Lower leg skin (tissue), 4 donors: Measurements from ENCODE around the gene HARS1. TPM values are rescaled to one million over a fixed set of nuclear protein-coding genes. Genes with fewer than 3 reads are reported as not detected.

Source experiments
- microRNA-seq, 2 donors: library from miRNA; unstranded; fragments of <30 nt; microRNA quantifications; one replicate each; pipeline ENCODE4, GENCODE V29; 2016; ENCODE audit warnings: borderline replicate concordance in 2 of 2, borderline number of aligned reads in 1 of 2
- total RNA-seq, 4 donors: library from RNA; depleted of rRNA; stranded (reverse); fragments of >200 nt; gene quantifications; one replicate each; pipeline ENCODE4 v1.1.0, GENCODE V29; 2016

Gene HARS1
- total RNA-seq, 4 donors from 2014 or later, result 71.9 to 90.6 (median 80.8) TPM

Small RNA genes lying within 50 kb of the gene (microRNA-seq; reads per million reads assigned to microRNA genes)
- gene MIR3655, result 0 to 1.7 reads per million in 2 donors

Other genes with a start within 250 kb of the HARS1 start
- gene EIF4EBP3, start 143.7 kb downstream of the HARS1 start, total RNA-seq, result 10 to 100 TPM; 19.2 to 32.1 (median 27.2) TPM
- gene SRA1, start 133.9 kb downstream of the HARS1 start, total RNA-seq, result 10 to 100 TPM; 11.4 to 23.9 (median 14.6) TPM
- 10 to 100 TPM; 14.0 to 23.7 (median 19.2) TPM for gene APBB3, start 126.8 kb downstream of the HARS1 start, total RNA-seq
- gene SLC35A4, start 126.5 kb downstream of the HARS1 start, total RNA-seq, result 10 to 100 TPM; 59.7 to 86.4 (median 68.2) TPM
- 10 to 100 TPM; 14.9 to 22.1 (median 19.1) TPM for gene CD14, start 58.2 kb downstream of the HARS1 start, total RNA-seq
- gene TMCO6, start 51.9 kb downstream of the HARS1 start, total RNA-seq, result 10 to 100 TPM; 60.3 to 99.8 (median 67.3) TPM
- gene NDUFA2, start 43.7 kb downstream of the HARS1 start, total RNA-seq, result 10 to 100 TPM; 39.4 to 57.6 (median 45.8) TPM
- 100 to 1,000 TPM in 1 of 4 donors, 10 to 100 TPM in 3; 64.1 to 105 (median 94.8) TPM for gene IK, start 43.5 kb downstream of the HARS1 start, total RNA-seq
- 10 to 100 TPM; 19.7 to 26.1 (median 21.4) TPM for gene WDR55, start 26.5 kb downstream of the HARS1 start, total RNA-seq
- under 1 TPM; 0.49 to 0.94 (median 0.69) TPM for gene DND1, start 17.8 kb downstream of the HARS1 start, total RNA-seq
- gene HARS2, start 85 bp upstream of the HARS1 start, total RNA-seq, result 10 to 100 TPM; 17.4 to 37.2 (median 31.8) TPM
- 10 to 100 TPM; 28.2 to 48.6 (median 41.2) TPM for gene ZMAT2, start 9.1 kb upstream of the HARS1 start, total RNA-seq
- gene PCDHA1, start 94.8 kb upstream of the HARS1 start, total RNA-seq, result not detected
- not detected for gene PCDHA2, start 103.5 kb upstream of the HARS1 start, total RNA-seq
- gene PCDHA3, start 109.7 kb upstream of the HARS1 start, total RNA-seq, result under 1 TPM in 2 of 4 donors, not detected in 2; 0.05 to 0.13 TPM
- gene PCDHA4, start 115.7 kb upstream of the HARS1 start, total RNA-seq, result under 1 TPM in 3 of 4 donors, not detected in 1; 0.08 to 0.58 (median 0.23) TPM
- gene PCDHA5, start 130.2 kb upstream of the HARS1 start, total RNA-seq, result under 1 TPM in 3 of 4 donors, not detected in 1; 0.05 to 0.19 (median 0.10) TPM
- under 1 TPM in 2 of 4 donors, not detected in 2; 0.13 to 0.49 TPM for gene PCDHA6, start 136.6 kb upstream of the HARS1 start, total RNA-seq
- under 1 TPM in 1 of 4 donors, not detected in 3; 0.20 TPM for gene PCDHA7, start 142.9 kb upstream of the HARS1 start, total RNA-seq
- under 1 TPM in 1 of 4 donors, not detected in 3; 0.22 TPM for gene PCDHA8, start 149.8 kb upstream of the HARS1 start, total RNA-seq
- gene PCDHA9, start 157.0 kb upstream of the HARS1 start, total RNA-seq, result under 1 TPM in 2 of 4 donors, not detected in 2; 0.06 to 0.07 TPM
- gene PCDHA10, start 164.5 kb upstream of the HARS1 start, total RNA-seq, result 1 to 10 TPM in 1 of 4 donors, under 1 TPM in 3; 0.08 to 1.0 (median 0.55) TPM
- gene PCDHA11, start 177.6 kb upstream of the HARS1 start, total RNA-seq, result under 1 TPM in 3 of 4 donors, not detected in 1; 0.17 to 0.94 (median 0.34) TPM
- gene PCDHA12, start 183.9 kb upstream of the HARS1 start, total RNA-seq, result under 1 TPM in 3 of 4 donors, not detected in 1; 0.04 to 0.39 (median 0.25) TPM
- under 1 TPM in 3 of 4 donors, not detected in 1; 0.16 to 0.34 (median 0.30) TPM for gene PCDHA13, start 190.8 kb upstream of the HARS1 start, total RNA-seq
- gene PCDHAC1, start 234.9 kb upstream of the HARS1 start, total RNA-seq, result under 1 TPM in 2 of 4 donors, not detected in 2; 0.16 to 0.17 TPM